ENCODE results near the gene SCAMP5. TPM values are rescaled to one million over a fixed set of nuclear protein-coding genes. Genes with fewer than 3 reads are reported as not detected.
A peak's percentile ranks its signal among the peaks of the same experiment; 100 is the strongest.

Gene SCAMP5
- total and polyA plus RNA-seq, 7 donors: 1.3 to 26.5 (median 3.9) TPM

- Histone ChIP-seq H3K27me3 (no peaks in the 10 kb centered on the region), H3K4me3 (no peak overlapping the region), H3K9me3 (no peaks in the 10 kb centered on the region), H3K27ac (peak overlapping the region; percentile 68 to 76 (median 71)), H3K36me3 (no peaks in the 10 kb centered on the region), H3K4me1 (peaks cover 0 to 26% (median 19%) of the 10 kb centered on the region in 4 donors)
- no peak for DNase-seq
- intact Hi-C loops (cut with DNase I): no loop called here
- TF ChIP-seq CTCF (IDR thresholded peaks at IDR 0.05) (no peak), POLR2A (IDR thresholded peaks at IDR 0.05) (no peak), POLR2AphosphoS5 (IDR thresholded peaks at IDR 0.05) (no peak), EP300 (IDR thresholded peaks at IDR 0.05) (no peak)
- WGBS, 2 donors: 93 to 95% methylated on average over 4 of the region's 4 CpGs
Measured at GRCh38 chr15:75030424-75030823, 35.1 kb downstream of the SCAMP5 start.

GRCh38 chr15:75031848-75032247, 36.5 kb downstream of the SCAMP5 start:
- 33 to 43% methylated on average over 4 of the region's 4 CpGs for WGBS, 2 donors

GRCh38 chr15:75032395-75032794, 37.0 kb downstream of the SCAMP5 start:
- Histone ChIP-seq H3K36me3 (no peaks in the 10 kb centered on the region), H3K9me3 (no peaks in the 10 kb centered on the region), H3K4me1 (peaks cover 0 to 23% (median 19%) of the 10 kb centered on the region in 4 donors), H3K27me3 (no peaks in the 10 kb centered on the region), H3K27ac (no peak overlapping the region), H3K4me3 (no peak overlapping the region)
- TF ChIP-seq POLR2AphosphoS5 (IDR thresholded peaks at IDR 0.05) (no peak), POLR2A (IDR thresholded peaks at IDR 0.05) (no peak), CTCF (IDR thresholded peaks at IDR 0.05) (no peak), EP300 (IDR thresholded peaks at IDR 0.05) (no peak)
- 82 to 91% methylated on average over 2 of the region's 2 CpGs for WGBS, 2 donors
- intact Hi-C loops (cut with DNase I): no loop called here
- no peak for DNase-seq

More at GRCh38 chr15:75031848-75032247, 36.5 kb downstream of the SCAMP5 start:
- H3K27me3 ChIP-seq: no peaks in the 10 kb centered on the region
- TF ChIP-seq CTCF (IDR thresholded peaks at IDR 0.05) (no peak), POLR2AphosphoS5 (IDR thresholded peaks at IDR 0.05) (no peak), POLR2A (IDR thresholded peaks at IDR 0.05) (no peak), EP300 (IDR thresholded peaks at IDR 0.05) (no peak)
- no peak for DNase-seq
- peaks cover 0 to 23% (median 19%) of the 10 kb centered on the region in 4 donors for H3K4me1 ChIP-seq
- H3K27ac ChIP-seq: no peak overlapping the region
- intact Hi-C loops (cut with DNase I): no loop called here
- no peaks in the 10 kb centered on the region for H3K9me3 ChIP-seq
- no peak overlapping the region for H3K4me3 ChIP-seq
- no peaks in the 10 kb centered on the region for H3K36me3 ChIP-seq

- DNase-seq: no peak
- Histone ChIP-seq H3K4me3 (no peak overlapping the region), H3K27ac (no peak overlapping the region), H3K4me1 (peaks cover 0 to 19% (median 19%) of the 10 kb centered on the region in 4 donors), H3K9me3 (no peaks in the 10 kb centered on the region), H3K36me3 (no peaks in the 10 kb centered on the region), H3K27me3 (no peaks in the 10 kb centered on the region)
- whole genome bisulfite sequencing, 2 donors: 75 to 88% methylated on average over 6 of the region's 6 CpGs
- intact Hi-C loops (cut with DNase I): no loop called here
- TF ChIP-seq EP300 (IDR thresholded peaks at IDR 0.05) (no peak), POLR2AphosphoS5 (IDR thresholded peaks at IDR 0.05) (no peak), POLR2A (IDR thresholded peaks at IDR 0.05) (no peak), CTCF (IDR thresholded peaks at IDR 0.05) (no peak)
Measured at GRCh38 chr15:75033809-75034208, 38.4 kb downstream of the SCAMP5 start.

GRCh38 chr15:75034615-75035014, 39.3 kb downstream of the SCAMP5 start:
- H3K27me3 ChIP-seq: no peaks in the 10 kb centered on the region
- DNase-seq: no peak
- intact Hi-C loops (cut with DNase I): no loop called here
- no peak overlapping the region for H3K4me3 ChIP-seq
- no peak overlapping the region for H3K27ac ChIP-seq
- H3K4me1 ChIP-seq: peaks cover 0 to 11% (median 11%) of the 10 kb centered on the region in 4 donors
- TF ChIP-seq POLR2A (IDR thresholded peaks at IDR 0.05) (no peak), CTCF (IDR thresholded peaks at IDR 0.05) (no peak), POLR2AphosphoS5 (IDR thresholded peaks at IDR 0.05) (no peak), EP300 (IDR thresholded peaks at IDR 0.05) (no peak)
- 87 to 95% methylated on average over 8 of the region's 8 CpGs for WGBS, 2 donors
- no peaks in the 10 kb centered on the region for H3K9me3 ChIP-seq
- no peaks in the 10 kb centered on the region for H3K36me3 ChIP-seq
